Endothelial cell of umbilical vein (primary cell): ENCODE data around the gene PGBD2. TPM values are rescaled to one million over a fixed set of nuclear protein-coding genes. Genes with fewer than 3 reads are reported as not detected.

Source experiments
- BruUV-seq: library from RNA; stranded (reverse); fragments of 400-500 nt; replicated peaks from 2 replicates; lab custom pipeline; 2021; lab: Mats Ljungman, UMichigan
- CTCF ChIA-PET: fragments of 300-600, 350-600 bp; sonication (Branson Sonifier 250); formaldehyde crosslinking; loops from one replicate; lab custom pipeline; 2021; ENCODE audit warnings: antibody characterized with exemption, inconsistent platforms; lab: Charles Lee
- POLR2A ChIA-PET: fragments of 300-600, 350-600 bp; sonication (Branson Sonifier 250); formaldehyde crosslinking; loops from one replicate; lab custom pipeline; 2021; ENCODE audit warnings: antibody characterized with exemption, inconsistent platforms; lab: Charles Lee
- DNase-seq: peaks from one replicate; pipeline ENCODE4 v3.0.0-alpha.2; 2011; ENCODE audit warnings: low read depth, low spot score
- FAIRE-seq: peaks from 2 replicates; lab custom pipeline; 2011; peaks lifted over from hg19 to GRCh38; lab: Jason Lieb, UNC
- H2AFZ ChIP-seq: 2 replicates; pipeline ENCODE4 v1.6.0; 2012; ENCODE audit warnings: low read depth, low read length, control low read depth, inconsistent platforms
- H3K27ac ChIP-seq: 2 replicates; pipeline ENCODE4 v1.5.1; 2011; ENCODE audit warnings: low read depth, mild to moderate bottlenecking, control low read depth, low read length, moderate library complexity; ENCODE audit not compliant: insufficient read depth
- H3K27me3 ChIP-seq, 2 experiments: 2 replicates each; pipeline versions ENCODE4 v1.6.0 to v1.6.1; 2011; ENCODE audit warnings: low read length in 2 of 2, mixed read lengths in 1 of 2; ENCODE audit not compliant: control insufficient read depth in 2 of 2, insufficient read depth in 2 of 2
- H3K36me3 ChIP-seq, 2 experiments: 2 replicates in 1 of 2; 3 replicates in 1 of 2; pipeline ENCODE4 v1.5.1; 2011; ENCODE audit warnings: low read length in 2 of 2, mild to moderate bottlenecking in 1 of 2, moderate library complexity in 1 of 2; ENCODE audit not compliant: control insufficient read depth in 2 of 2, insufficient read depth in 2 of 2; ENCODE audit errors: extremely low read depth in 1 of 2
- H3K4me1 ChIP-seq: 3 replicates; pipeline ENCODE4 v1.5.1; 2011; ENCODE audit warnings: mild to moderate bottlenecking, low read length; ENCODE audit not compliant: control insufficient read depth, insufficient read depth; ENCODE audit errors: extremely low read depth
- H3K4me2 ChIP-seq: 2 replicates; pipeline ENCODE4 v1.6.1; 2011; ENCODE audit warnings: low read length, control low read depth, mixed read lengths; ENCODE audit not compliant: insufficient read depth
- H3K4me3 ChIP-seq, 3 experiments: fragments of 200-600 bp in 1 of 3; sonication (generic), shearing (Covaris generic) in 1 of 3; replicated peaks in 1 of 3; 2 replicates each; pipeline ENCODE4 v1.5.1; 2011 to 2016; ENCODE audit warnings: control low read depth in 3 of 3, low read length in 3 of 3, mild to moderate bottlenecking in 2 of 3, inconsistent platforms in 1 of 3, low read depth in 1 of 3, moderate library complexity in 1 of 3; ENCODE audit not compliant: insufficient read depth in 1 of 3
- H3K79me2 ChIP-seq: 2 replicates; pipeline ENCODE4 v1.6.0; 2012; ENCODE audit warnings: low read length, inconsistent platforms; ENCODE audit not compliant: control insufficient read depth, insufficient read depth
- H3K9ac ChIP-seq: replicated peaks from 2 replicates; pipeline ENCODE3; 2011; ENCODE audit warnings: low read length, control low read depth; ENCODE audit not compliant: insufficient read depth; ENCODE audit errors: extremely low read depth
- H3K9me1 ChIP-seq: replicated peaks from 3 replicates; pipeline ENCODE4 v1.6.0; 2011; ENCODE audit warnings: mild to moderate bottlenecking, low read length; ENCODE audit not compliant: control insufficient read depth, insufficient read depth; ENCODE audit errors: extremely low read depth
- H3K9me3 ChIP-seq: replicated peaks from 2 replicates; pipeline ENCODE4 v1.5.1; 2012; ENCODE audit warnings: low read length, inconsistent platforms; ENCODE audit not compliant: control insufficient read depth, insufficient read depth
- H4K20me1 ChIP-seq: replicated peaks from 2 replicates; pipeline ENCODE3; 2011; ENCODE audit warnings: mild to moderate bottlenecking, low read length; ENCODE audit not compliant: control insufficient read depth, insufficient read depth; ENCODE audit errors: extremely low read depth
- CTCF ChIP-seq, 2 donors: IDR thresholded peaks; 1 replicate in 1 of 2; 2 replicates in 1 of 2; pipeline ENCODE4 v1.5.1; 2011; ENCODE audit warnings: low read length in 2 of 2, mild to moderate bottlenecking in 2 of 2, moderate library complexity in 2 of 2, control low read depth in 1 of 2, inconsistent platforms in 1 of 2, low read depth in 1 of 2; ENCODE audit not compliant: insufficient read depth in 1 of 2; ENCODE audit errors: extremely low read depth in 1 of 2
- EZH2 ChIP-seq: IDR thresholded peaks from 2 replicates; pipeline ENCODE4 v1.6.1; 2012; ENCODE audit warnings: borderline replicate concordance, low read depth, mild to moderate bottlenecking, moderate library complexity, low read length, inconsistent platforms; ENCODE audit not compliant: severe bottlenecking
- FOS ChIP-seq: IDR thresholded peaks from 2 replicates; pipeline ENCODE4 v1.6.1; 2011; ENCODE audit warnings: mild to moderate bottlenecking, low read length, moderate library complexity, borderline replicate concordance; ENCODE audit not compliant: insufficient read depth
- GATA2 ChIP-seq: IDR thresholded peaks from 2 replicates; pipeline ENCODE4 v1.7.0; 2011; ENCODE audit warnings: low read depth, mild to moderate bottlenecking, moderate library complexity, mixed read lengths, low read length; ENCODE audit not compliant: insufficient read length, insufficient read depth
- JUN ChIP-seq: IDR thresholded peaks from 2 replicates; pipeline ENCODE4 v1.6.1; 2011; ENCODE audit warnings: borderline replicate concordance, low read depth; ENCODE audit not compliant: insufficient read length, insufficient read depth
- MAX ChIP-seq: IDR thresholded peaks from 2 replicates; pipeline ENCODE4 v1.6.1; 2011; ENCODE audit not compliant: insufficient read depth, insufficient read length
- MYC ChIP-seq: IDR thresholded peaks from one replicate; pipeline ENCODE4 v1.6.1; 2011; ENCODE audit warnings: mild to moderate bottlenecking, low read depth, low read length
- POLR2A ChIP-seq: IDR thresholded peaks from 2 replicates; pipeline ENCODE4 v1.6.1; 2012; ENCODE audit warnings: low read depth, mild to moderate bottlenecking, control low read depth, low read length
- POLR2AphosphoS5 ChIP-seq: IDR thresholded peaks from 2 replicates; pipeline ENCODE4 v1.6.1; 2012; ENCODE audit warnings: low read depth, mild to moderate bottlenecking, control low read depth, low read length, moderate library complexity; ENCODE audit not compliant: insufficient read depth
- dilution Hi-C: fragments of 300-500 bp; cut with MboI; formaldehyde crosslinking; loops from one replicate; pipeline ENCODE4 v1.15.0; 2019; ENCODE audit warnings: low sequenced_read_pairs; ENCODE audit not compliant: extremely low pct_ligation_motif_present
- intact Hi-C: fragments of 100-400 bp; cut with micrococcal nuclease; formaldehyde crosslinking; loops from one replicate; pipeline ENCODE4 v1.10.0; 2022
- polyA plus RNA-seq, 4 experiments: library from polyadenylated mRNA; depleted of rRNA in 3 of 4; stranded (reverse) in 3 of 4; unstranded in 1 of 4; fragments of >200 nt; gene quantifications; 2 replicates each; pipeline versions ENCODE4 v1.2.1 to v1.2.3, GENCODE V29; 2011 to 2012; ENCODE audit warnings: missing spikeins in 1 of 4
- total RNA-seq: library from RNA; stranded (reverse); gene quantifications from 2 replicates; pipeline ENCODE4 v1.2.3, GENCODE V29; 2021

Gene PGBD2
- total and polyA plus RNA-seq, 2 donors (not counting 3 experiments of a cell fraction or from before 2014, with no cell fraction given) = 5.2 to 6.1 TPM

- Histone ChIP-seq H2AFZ (peak overlapping the region; percentile 89), H3K4me3 (peak overlapping the region; percentile 14 to 39 (median 31)), H3K79me2 (peaks cover 6% of the 10 kb centered on the region), H3K4me2 (peak overlapping the region; percentile 50), H4K20me1 (no peaks in the 10 kb centered on the region), H3K27ac (no peak overlapping the region), H3K9me1 (no peaks in the 10 kb centered on the region), H3K27me3 (peaks cover 2 to 4% of the 10 kb centered on the region in 2 experiments), H3K9ac (no peak overlapping the region), H3K36me3 (no peaks in the 10 kb centered on the region), H3K9me3 (no peaks in the 10 kb centered on the region), H3K4me1 (peaks cover 18% of the 10 kb centered on the region)
- FAIRE-seq (no peak), DNase-seq (no peak)
- dilution Hi-C loops (no loop called here), intact Hi-C loops (no loop called here)
- no TSS peak for BruUV-seq
- TF ChIP-seq EZH2 (no peak), JUN (no peak), FOS (no peak), MYC (no peak), POLR2A (no peak), GATA2 (no peak), MAX (no peak), CTCF (IDR thresholded peaks at IDR 0.05; ENCODE audit: extremely low read depth in 1 of 2, insufficient read depth in 1 of 2, low read depth in 1 of 2, low read length in 2 of 2) (no peak), POLR2AphosphoS5 (no peak)
- ChIA-PET POLR2A (no interaction called here), CTCF (interaction anchor here (1.7 kb wide), 1 partner anchor 11 kb away, joined by 7 read pairs; no protein-coding TSS in a partner anchor)
Measured at GRCh38 chr1:248862695-248862997, 43.4 kb upstream of the PGBD2 start.
